RPMI7951 (cell line): ENCODE measurements around the gene CATSPERB. TPM values are rescaled to one million over a fixed set of nuclear protein-coding genes. Genes with fewer than 3 reads are reported as not detected.
"Not testable (repeated sequence)": the region's sequence is repeated elsewhere in the genome, so short reads cannot be mapped to it uniquely, and the experiment has no call there.

Experiments used
- DNase-seq: peaks from one replicate; pipeline ENCODE4 v3.0.0-alpha.2; 2012; ENCODE audit warnings: low read depth
- total RNA-seq: library from RNA; depleted of rRNA; stranded (reverse); fragments of >200 nt; shearing (Covaris generic); gene quantifications from 2 replicates; pipeline ENCODE4 v1.2.3, GENCODE V29; 2014; rRNA removed

Gene CATSPERB, protein sequence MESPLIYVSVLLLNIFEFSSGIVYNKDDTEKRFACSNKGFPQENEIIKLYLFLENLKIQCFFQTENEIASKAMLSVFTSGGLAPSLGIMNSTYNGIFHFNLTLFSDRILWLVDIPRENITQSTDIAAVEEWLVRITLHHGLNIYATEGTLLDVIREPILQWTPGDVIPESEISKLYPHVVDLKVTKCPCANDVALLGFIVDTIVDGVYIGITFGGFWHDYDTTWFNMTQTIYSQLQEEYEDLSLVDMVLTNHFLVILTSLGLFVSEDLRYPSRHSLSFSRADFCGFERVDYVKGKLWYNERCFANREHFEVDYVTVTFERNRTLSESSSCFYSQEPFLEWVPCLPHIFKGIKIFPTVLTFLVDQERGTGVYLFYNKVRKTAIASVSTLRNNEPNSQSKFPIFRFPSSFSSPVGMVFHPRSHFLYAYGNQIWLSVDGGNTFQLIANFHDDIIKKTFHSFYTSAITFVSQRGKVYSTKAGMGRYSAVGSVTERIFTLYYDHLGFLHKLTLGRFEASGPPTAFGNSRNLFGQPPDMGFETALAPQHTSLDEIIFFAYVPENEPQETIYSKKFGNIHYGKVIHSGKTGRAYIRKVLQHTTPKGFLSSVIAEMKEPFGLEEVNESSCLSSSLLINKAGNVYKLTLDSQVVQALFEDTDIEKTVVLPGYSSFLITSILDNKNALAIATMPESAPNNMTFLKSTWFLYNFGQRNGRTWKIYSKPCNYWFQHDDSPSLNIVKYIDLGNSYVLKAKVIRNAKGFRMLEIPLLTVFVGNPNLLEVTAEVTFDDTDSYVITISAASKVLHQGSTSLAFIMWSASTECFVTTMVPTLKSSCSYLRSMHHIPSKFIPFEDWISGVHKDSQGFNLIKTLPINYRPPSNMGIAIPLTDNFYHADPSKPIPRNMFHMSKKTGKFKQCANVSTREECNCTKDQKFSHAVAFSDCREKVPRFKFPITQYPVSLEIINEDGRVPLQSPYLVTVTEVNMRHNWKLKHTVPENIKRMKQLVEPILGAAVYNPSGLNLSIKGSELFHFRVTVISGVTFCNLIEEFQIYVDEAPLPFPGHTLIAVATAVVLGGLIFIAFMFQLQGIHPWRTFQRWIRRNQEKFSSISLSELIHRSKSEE
- total RNA-seq, result not detected in 2 replicates

DNA sequence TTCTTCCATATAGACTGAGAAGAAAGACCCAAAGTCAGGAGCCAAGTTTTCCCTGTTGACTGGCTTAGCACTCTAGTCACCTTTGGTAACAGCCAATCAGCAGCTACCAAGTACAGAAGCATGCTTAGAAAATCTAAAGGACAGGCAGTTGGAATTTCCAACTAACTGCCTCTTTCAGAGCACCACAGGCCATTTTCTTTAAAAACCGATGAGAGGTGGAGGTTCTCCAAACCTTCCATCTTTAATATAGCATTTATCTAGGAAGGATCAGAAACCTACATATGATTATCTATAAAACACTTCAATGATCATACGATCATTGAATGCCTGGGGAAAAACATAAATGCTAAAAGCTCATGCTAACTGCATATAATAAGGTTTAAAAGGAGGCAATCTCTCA is at the start of gene CATSPERB:
Gene CATSPERB (minus strand): TSS at position 101 of the 400 bp plus-strand sequence. CDS start 2,607 bp downstream, outside the sequence.
- DNase-seq, result no peak

DNA sequence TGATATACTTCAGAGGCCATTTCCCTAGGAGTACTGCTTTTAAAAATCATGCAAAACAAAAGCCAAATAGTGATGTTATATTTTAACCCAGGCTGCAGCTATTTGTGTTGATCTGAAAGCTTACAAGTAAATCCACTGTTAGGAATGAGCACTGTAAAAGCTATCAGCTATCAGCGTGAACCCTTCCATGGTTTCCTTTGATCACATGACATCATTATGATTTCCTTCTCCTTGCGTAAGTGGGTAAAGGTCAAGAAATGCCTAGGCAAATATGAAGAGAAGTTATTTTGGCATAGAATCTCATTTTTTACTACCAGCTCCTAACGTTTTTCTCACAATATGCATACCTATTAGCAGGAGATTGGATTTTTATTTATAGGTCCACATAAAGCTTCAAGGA is 48.6 kb upstream of the CATSPERB start:
- no peak for DNase-seq

DNA sequence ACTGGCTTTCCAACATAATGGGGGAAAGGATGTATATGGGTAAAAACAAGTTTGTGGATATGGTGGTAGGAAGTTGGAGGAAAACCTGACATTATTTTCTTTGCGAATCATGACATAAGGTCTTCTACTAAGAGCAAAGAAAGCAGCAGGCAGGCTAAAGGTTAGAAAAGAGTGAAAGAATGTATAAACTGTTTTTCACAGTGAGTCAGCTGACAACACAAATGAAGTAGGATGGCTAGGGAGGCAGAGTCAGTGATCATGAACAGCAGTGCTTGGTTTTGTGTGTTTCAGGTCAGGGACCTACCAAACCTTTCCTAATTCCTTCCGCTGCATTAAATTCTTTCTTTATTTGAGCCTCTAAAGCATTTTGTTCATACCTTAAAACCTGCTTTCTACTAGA is 46.3 kb upstream of the CATSPERB start:
- DNase-seq, result no peak

DNA sequence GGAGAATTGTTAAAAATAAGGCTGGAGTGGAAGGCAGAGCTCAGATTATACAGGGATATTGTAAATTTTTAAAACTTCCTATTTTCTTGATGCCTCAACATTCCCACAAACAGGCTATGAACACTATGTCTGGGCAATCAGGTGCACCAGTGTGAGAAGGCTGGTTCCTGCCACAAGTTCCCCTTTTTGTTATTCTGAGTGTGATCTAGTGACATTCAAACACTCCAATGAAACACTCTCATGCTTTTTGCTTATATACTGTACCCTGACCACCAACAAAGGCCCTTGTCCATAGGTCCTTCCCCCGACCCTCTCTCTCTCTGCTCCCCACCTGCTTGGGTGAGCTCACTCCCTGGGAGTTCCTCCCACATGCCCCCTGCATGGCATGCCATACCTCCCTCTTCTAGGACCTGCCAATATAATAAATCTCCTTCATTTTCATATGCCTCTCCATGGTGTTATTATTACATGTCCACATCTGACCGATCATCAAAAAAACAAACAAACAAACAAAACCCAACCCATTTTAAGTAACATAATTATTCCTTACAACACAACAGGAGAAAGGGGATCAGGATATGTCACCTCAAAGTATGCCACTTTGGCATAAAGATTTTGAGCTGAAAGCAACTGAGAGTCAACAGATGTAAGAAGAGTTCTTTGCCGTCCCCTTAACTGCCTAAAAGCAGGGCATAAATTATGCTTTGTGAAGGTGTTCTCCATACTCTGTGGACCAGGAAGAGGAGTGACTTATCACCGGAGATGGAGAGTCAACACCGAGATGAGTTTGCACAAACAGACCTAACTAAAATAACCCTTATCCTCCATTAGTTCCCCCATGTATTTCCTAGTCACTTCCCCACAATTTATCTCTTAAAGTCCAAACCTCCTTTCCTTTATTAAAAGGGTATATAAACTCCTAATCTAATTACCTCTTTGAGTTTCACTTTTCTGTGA is 42.5 kb upstream of the CATSPERB start:
- DNase-seq, result no peak

DNA sequence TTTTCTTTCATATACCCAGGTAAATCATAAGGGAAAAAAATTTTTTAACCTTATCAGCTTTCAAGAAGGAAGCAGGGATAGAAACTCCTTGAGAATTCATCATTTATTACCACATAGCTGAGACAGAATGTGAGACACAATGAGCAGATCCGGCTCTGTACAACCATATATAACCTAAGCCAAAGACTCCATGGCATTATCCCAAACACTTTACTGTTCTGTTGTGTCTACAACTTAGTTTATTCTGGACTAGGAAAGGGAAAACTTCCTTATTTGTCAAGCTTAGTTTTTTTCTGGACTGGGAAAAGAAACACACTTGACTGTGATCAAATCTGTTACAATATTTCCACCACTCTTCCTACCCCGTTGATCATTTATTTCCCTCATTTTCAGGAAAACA is 38.3 kb upstream of the CATSPERB start:
- DNase-seq, result no peak

DNA sequence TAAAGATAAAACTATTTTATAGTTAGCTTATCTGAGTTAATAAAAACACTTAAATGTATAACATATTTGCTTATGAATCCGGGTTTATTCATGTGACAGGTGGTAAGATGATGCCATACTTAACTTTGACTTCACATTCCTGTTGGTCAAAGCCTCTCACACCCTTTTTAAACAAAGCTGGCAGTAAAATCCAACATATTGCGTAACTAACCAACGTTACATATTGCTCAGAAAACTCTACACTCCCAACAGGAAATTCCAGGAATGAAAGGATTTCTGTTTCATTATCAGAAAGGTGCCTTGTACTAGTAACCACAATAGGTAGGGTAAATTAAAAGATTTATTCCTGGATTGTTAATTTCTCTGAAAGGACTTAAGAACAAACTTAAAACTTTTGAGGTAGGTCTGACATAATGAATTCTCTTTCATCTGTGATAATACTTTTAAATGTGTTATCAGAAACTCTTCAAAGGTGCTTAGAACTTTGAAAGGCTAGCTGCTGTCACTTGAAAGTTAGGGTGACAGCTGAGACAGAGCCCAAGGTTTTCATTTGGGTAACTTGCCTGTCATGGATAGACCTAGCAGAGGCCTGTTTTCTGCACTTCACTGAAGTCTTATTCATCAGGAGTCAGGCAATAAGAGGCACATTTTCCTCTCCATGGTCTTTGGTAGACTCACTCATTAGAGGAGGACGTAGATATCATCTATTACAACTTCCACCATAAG is 23.8 kb upstream of the CATSPERB start:
- DNase-seq, result no peak

DNA sequence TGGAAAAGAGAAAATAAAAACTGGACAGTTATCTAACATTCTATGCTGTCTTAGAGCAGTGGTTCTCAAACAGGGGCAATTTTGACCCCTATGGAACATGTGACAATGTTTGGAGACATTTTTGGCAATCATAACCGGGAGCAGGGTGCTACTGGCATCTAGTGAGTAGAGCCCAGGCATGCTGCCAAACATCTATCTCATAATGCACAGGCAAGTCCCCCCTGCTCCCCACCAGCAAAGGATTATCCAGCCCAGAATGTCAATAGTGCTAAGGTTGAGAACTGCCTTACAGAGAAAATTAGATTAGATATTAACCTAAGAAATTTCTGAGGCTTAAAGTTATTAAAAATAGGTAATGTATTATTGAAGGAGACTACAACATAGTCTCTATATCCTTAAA is 22.9 kb upstream of the CATSPERB start:
- DNase-seq, result no peak

DNA sequence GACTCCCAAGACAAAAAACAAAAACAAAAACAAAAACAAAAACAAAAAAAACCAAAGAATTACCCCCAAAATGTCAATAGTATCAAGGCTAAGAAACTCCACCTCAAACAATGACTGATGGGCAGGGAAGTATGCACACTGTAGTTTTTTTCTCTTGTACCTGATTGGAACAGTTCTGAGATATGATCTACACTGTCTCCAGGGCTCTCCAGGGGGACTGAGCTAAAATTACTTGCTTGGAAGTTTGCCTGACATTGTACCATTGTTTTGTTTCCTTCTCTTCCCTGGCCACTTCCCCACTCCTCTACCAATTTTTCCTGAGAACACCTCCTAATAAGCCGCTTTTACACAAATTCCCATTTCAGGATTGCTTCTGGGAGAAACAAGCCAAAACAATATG is 22.3 kb upstream of the CATSPERB start:
- no peak for DNase-seq

DNA sequence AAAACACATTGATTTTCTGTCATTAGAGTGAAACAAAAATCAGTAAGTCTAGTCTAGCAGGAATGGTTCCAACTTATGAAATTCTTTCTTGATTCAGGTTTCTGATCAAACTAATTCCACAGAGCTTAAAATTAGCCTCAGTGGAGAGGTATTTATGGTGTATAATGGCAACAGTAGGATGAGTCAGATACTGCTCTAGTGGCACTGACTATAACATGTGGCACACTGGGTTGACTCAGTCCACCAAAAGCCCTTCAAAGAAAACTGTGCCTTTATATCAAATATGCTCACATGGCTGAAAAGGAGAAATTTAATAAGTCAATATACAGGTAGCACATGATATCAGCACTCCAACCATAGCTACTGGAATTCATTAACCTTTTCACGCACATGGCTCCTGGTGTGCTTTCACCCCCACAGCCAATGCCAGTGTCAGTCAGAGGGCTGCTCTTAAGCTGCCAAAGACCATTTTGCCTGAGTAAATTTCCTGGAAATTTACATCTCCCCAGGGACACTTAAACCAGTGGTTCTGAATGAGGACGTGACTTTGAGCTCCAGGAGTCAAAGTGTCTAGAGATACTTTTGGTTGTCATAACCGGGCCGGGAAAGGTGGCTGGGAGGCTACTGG is 21.7 kb upstream of the CATSPERB start:
- no peak for DNase-seq

DNA sequence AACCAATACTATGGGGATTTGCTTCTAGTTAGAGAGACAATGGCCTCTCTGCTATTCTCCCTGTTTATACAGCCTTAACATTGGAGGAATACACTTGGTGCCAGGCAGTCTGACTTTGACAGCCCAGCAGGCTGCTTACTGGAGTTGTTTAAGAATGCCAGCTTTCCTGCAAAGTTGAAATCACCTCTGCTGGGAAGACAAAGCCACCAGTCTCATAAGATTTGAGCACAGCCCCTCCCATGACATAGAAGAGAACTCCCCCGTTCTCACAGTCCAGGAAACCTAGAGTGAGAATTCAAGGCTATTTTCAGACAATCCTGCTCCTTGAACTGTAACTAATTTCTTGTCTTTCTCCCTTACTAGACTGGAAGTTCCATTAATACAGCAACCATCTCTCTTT is 21.1 kb upstream of the CATSPERB start:
- no peak for DNase-seq

DNA sequence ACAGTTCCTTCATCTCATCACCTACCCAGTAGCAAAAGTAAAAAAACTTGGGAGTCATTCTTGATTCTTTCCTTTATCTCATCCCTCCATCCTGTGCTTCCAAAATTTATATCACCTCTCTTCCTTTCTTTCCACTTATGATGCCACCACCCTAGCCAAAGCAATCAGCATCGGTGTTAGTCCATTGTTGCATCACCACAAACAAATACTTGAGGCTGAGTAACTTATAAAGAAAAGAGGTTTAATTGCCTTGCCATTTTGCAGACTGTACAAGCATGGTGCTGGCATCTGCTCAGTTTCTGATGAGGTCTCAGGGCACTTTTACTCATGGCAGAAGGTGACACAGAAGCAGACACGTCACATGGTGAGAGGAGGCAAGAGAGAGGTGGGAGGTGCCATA is 19.8 kb upstream of the CATSPERB start:
- DNase-seq, result no peak

DNA sequence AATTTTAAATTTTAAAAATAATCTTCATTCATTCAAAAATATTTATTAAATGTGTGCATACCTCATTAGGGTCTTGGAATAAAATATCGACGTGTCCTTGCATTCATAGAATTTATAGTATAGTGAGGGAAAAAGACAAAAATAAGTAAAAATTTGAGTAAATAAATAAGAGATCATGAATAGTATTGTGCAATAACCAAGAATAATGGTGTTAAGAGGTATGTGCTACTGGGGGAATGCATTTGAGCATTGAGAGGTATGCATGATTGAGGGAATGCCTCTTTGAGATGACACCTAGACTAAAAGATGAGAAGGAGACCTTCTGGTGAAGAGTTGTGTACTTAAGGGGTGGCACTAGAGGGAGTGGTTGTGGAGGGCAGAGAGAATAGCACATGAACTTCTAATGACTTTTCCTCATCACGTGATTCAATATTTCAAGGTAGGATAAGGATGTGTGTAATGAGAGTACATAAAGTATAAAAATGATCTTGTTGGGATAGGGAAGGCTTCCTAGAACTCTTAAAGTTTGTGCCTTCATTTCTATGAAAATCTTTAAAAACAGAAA is 18.8 kb upstream of the CATSPERB start:
- DNase-seq, result no peak

DNA sequence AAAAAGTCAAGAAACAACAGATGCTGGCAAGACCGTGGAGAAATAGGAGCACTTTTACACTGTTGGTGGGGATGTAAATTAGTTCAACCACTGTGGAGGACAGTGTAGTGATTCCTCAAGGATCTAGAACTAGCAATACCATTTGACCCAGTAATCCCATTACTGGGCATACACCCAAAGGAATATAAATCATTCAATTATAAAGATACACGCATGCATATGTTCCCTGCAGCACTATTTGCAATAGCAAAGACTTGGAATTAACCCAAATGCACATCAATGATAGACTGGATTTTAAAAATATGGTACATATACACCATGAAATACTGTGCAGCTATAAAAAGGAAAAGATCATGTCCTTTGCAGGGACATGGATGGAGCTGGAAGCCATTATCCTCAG is 18.0 kb upstream of the CATSPERB start:
- DNase-seq, result no peak

DNA sequence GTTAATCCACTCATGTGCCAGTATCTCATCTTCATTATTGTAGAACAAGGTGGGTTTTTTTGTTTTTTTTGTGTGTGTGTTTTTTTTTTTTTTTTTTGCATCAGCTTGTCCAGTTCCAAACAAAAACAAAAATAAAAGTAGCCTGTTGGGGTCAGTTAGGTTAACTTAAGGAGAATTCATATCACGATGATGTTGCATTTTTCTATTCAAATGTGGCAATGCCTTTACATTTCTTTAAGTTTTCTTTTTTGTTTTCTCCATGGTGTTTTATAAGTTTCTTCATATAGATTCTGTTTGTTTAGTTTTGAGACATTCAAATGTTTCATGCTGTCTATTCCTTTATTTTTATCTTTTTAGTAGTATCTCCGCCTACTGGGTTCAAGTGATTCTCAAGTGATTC is 16.2 kb upstream of the CATSPERB start:
- no peak for DNase-seq

DNA sequence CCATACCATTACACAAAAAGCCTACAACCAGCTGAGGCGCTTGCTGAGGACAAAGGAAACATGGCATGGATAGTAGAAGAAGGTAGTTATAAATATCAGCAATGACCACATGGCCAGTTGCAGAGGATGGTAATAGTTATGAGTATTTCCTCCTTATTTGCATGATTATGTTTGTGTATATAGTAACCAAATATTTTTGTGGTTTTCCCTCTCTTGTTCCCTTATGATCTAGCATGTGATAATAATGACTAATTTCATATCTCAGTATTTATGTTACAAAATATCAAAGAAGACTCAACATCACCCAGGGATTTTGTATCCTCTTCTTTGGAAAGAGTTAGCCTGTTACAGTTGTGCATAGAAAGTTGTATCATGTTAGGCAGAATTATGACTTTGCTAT is 13.5 kb upstream of the CATSPERB start:
- DNase-seq, result no peak

DNA sequence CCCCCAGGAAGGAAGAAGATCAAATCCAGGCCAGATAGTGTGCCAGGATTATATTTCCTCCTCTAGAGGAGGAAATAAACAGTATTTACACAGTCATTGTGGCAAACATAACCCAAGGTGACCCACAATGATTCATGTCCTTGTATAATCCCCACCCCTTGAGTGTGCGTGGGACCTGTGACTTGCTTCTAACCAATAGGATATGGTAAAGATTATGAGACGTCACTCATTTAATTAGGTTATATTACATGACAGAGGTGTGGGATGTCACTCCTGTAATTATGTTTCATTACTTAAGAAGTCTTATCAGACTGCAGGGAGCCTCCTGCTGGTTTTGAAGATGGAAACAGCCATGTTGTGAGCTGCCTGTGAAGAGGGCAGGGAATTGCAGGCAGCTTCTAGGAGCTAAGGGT is 12.2 kb upstream of the CATSPERB start:
- no peak for DNase-seq

DNA sequence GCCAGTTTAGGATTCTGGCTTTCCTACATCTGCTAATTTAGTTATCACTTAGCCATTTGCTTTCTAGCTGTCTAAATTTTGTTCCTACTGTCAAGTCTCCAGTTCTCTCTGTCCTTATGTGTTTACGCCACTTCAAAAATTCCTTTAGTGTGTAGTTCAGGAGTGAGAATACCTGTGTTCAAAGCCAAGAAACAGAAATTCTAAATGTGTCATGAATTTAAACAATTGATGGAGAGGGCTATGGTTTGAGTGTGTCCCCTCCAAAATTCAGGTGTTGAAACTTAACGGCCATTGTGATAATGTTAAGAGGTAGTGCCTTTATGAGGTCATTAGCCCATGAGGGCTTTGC is 11.4 kb upstream of the CATSPERB start:
- no peak for DNase-seq

DNA sequence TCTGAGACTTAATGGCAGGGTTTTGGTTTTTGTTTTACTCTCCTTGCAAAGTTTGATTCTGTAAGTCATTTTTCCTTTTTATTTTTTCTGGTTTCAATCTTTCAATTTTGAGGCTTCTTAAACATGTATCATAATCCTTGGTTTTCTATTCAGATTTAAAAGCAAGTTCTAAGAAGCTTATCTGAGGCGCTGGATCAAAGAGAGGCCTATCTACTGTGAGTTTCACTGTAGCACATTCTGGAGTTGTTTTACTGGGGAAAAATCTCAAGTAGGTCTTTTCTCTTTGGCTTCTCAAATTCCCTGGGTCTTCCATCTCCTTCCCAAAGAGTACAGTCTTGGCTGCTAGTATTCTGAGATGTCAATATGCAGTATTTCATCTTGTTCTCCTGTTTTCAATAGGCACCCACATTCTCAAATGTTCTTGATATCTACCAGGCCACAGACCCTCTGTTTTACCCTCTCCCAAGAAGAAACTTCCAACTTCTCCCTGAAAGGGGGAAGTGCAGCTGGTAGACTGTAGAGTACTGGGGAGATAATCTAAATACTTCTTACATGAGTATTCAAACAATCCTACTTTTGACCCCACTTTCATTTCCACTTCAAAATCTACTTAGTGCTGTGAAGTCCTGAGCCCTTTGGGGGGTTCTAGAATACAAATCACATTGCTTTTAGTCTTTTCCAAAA is 10.9 kb upstream of the CATSPERB start:
- no peak for DNase-seq

DNA sequence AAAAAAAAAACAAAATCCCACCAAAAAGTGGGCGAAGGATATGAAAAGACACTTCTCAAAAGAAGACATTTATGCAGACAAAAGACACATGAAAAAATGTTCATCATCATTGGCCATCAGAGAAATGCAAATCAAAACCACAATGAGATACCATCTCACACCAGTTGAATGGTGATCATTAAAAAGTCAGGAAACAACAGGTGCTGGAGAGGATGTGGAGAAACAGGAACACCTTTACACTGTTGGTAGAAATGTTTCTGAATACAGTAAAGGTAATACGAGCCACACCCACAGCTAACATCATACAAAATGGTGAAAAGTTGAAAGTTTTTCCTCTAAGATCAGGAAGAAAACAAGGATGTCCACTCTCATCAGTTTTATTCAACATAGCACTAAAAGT is 8.0 kb upstream of the CATSPERB start:
- not testable (repeated sequence) for DNase-seq
